Skin epidermis (tissue), 12 donors: ENCODE data around the gene SPTBN1.

Experiments used
- H3K27ac ChIP-seq, 21 experiments: fragments of 200-600 bp; sonication (generic) in 11 of 21; one replicate each; pipeline ENCODE4 v1.5.0; 2020; ENCODE audit warnings: mild to moderate bottlenecking in 3 of 21, inconsistent platforms in 2 of 21, moderate library complexity in 2 of 21
- H3K4me3 ChIP-seq, 7 experiments: fragments of 200-600 bp; sonication (generic) in 2 of 7; one replicate each; pipeline ENCODE4 v1.5.0; 2020; ENCODE audit warnings: inconsistent platforms in 2 of 7, mild to moderate bottlenecking in 2 of 7, moderate library complexity in 1 of 7

Gene SPTBN1

GRCh38 chr2:54578648-54579045 lies 122.5 kb downstream of the SPTBN1 start:
- H3K27ac ChIP-seq = peak overlapping the region in 4 of 21 experiments; percentile 2 to 44 (median 38)

GRCh38 chr2:54579061-54579681 lies 123.0 kb downstream of the SPTBN1 start:
- peak overlapping the region in 11 of 21 experiments; percentile 8 to 74 (median 38) for H3K27ac ChIP-seq
- H3K4me3 ChIP-seq = no peak overlapping the region

More at GRCh38 chr2:54578648-54579045, 122.5 kb downstream of the SPTBN1 start:
- no peak overlapping the region for H3K4me3 ChIP-seq

GRCh38 chr2:54579682-54580620 lies 123.8 kb downstream of the SPTBN1 start:
- Histone ChIP-seq H3K4me3 (no peak overlapping the region), H3K27ac (peak overlapping the region in 12 of 21 experiments; percentile 4 to 74 (median 34))

- H3K4me3 ChIP-seq = no peak overlapping the region
- H3K27ac ChIP-seq = peak overlapping the region in 5 of 21 experiments; percentile 2 to 74 (median 17)
These were observed 125.4 kb downstream of the SPTBN1 start for GRCh38 chr2:54581326-54582039.

GRCh38 chr2:54582987-54583386 lies 126.9 kb downstream of the SPTBN1 start:
- Histone ChIP-seq H3K27ac (no peak overlapping the region), H3K4me3 (no peak overlapping the region)

GRCh38 chr2:54584598-54584997 lies 128.5 kb downstream of the SPTBN1 start:
- Histone ChIP-seq H3K4me3 (no peak overlapping the region), H3K27ac (peak overlapping the region in 1 of 21 experiments; percentile 5)

GRCh38 chr2:54585136-54585733 lies 129.1 kb downstream of the SPTBN1 start:
- H3K27ac ChIP-seq = no peak overlapping the region
- H3K4me3 ChIP-seq = no peak overlapping the region

GRCh38 chr2:54586062-54586461 lies 129.9 kb downstream of the SPTBN1 start:
- Histone ChIP-seq H3K27ac (no peak overlapping the region), H3K4me3 (no peak overlapping the region)

- Histone ChIP-seq H3K4me3 (no peak overlapping the region), H3K27ac (peak overlapping the region in 1 of 21 experiments; percentile 0)
These were observed 130.4 kb downstream of the SPTBN1 start for GRCh38 chr2:54586494-54586893.

- no peak overlapping the region for H3K4me3 ChIP-seq
- peak overlapping the region in 1 of 21 experiments; percentile 0 for H3K27ac ChIP-seq
These were observed 131.3 kb downstream of the SPTBN1 start for GRCh38 chr2:54587171-54588016.

GRCh38 chr2:54588244-54588899 lies 132.2 kb downstream of the SPTBN1 start:
- H3K4me3 ChIP-seq = no peak overlapping the region
- peak overlapping the region in 5 of 21 experiments; percentile 8 to 58 (median 13) for H3K27ac ChIP-seq

GRCh38 chr2:54589038-54589339 lies 132.9 kb downstream of the SPTBN1 start:
- Histone ChIP-seq H3K27ac (peak overlapping the region in 11 of 21 experiments; percentile 13 to 69 (median 38)), H3K4me3 (no peak overlapping the region)

- peak overlapping the region in 12 of 21 experiments; percentile 3 to 69 (median 39) for H3K27ac ChIP-seq
- no peak overlapping the region for H3K4me3 ChIP-seq
These were observed 133.5 kb downstream of the SPTBN1 start for GRCh38 chr2:54589340-54590215.

GRCh38 chr2:54590216-54591120 lies 134.3 kb downstream of the SPTBN1 start:
- H3K4me3 ChIP-seq = no peak overlapping the region
- H3K27ac ChIP-seq = peak overlapping the region in 11 of 21 experiments; percentile 2 to 69 (median 37)

- H3K4me3 ChIP-seq = no peak overlapping the region
- H3K27ac ChIP-seq = peak overlapping the region in 2 of 21 experiments; percentile 38 to 49
These were observed 135.4 kb downstream of the SPTBN1 start for GRCh38 chr2:54591551-54591950.

GRCh38 chr2:54593249-54593648 lies 137.1 kb downstream of the SPTBN1 start:
- H3K27ac ChIP-seq = no peak overlapping the region

More at GRCh38 chr2:54593249-54593648, 137.1 kb downstream of the SPTBN1 start:
- no peak overlapping the region for H3K4me3 ChIP-seq
